ENCODE measurements around the gene RBMS3. TPM values are rescaled to one million over a fixed set of nuclear protein-coding genes. Genes with fewer than 3 reads are reported as not detected.

RBMS3 gene
- total RNA-seq, 2 experiments from 2014 or later = 0.38 to 0.63 TPM

- Mint-ChIP-seq H3K4me1 (no peaks in the 10 kb centered on the region), H3K36me3 (ENCODE audit: low read depth) (no peaks in the 10 kb centered on the region), H3K27me3 (no peaks in the 10 kb centered on the region), H3K9me3 (no peaks in the 10 kb centered on the region), H3K27ac (no peak overlapping the region), H3K4me3 (no peak overlapping the region)
- CTCF ChIA-PET = no interaction called here
- DNase-seq = no peak
- POLR2A ChIA-PET = no interaction called here
Measured at GRCh38 chr3:29610781-29611180, 329.9 kb downstream of the RBMS3 start.

DNA sequence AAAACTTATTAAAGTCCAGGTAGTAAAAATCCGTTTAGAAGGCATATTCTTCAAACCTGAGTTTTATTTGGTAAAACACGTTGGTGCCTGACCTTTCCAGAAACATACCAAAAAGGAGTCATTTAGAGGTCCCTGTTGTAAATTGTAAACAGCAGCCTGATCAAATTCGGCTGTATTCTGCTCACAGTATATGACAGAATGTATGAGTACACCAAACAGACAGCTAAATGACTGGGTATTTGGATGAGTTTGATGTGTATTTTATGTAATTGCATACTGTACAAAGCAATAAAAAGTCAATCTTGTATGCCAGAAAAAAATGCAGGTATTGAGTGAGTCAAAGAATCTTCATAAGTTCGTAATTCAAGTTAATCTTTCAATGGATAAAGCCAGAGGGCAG is 330.4 kb downstream of the RBMS3 start:
- POLR2A ChIA-PET = no interaction called here
- CTCF ChIA-PET = no interaction called here
- H3K36me3 Mint-ChIP-seq (ENCODE audit: low read depth) = no peaks in the 10 kb centered on the region

GRCh38 chr3:29612536-29612935 is 331.7 kb downstream of the RBMS3 start:
- CTCF ChIA-PET = no interaction called here
- H3K36me3 Mint-ChIP-seq (ENCODE audit: low read depth) = no peaks in the 10 kb centered on the region
- POLR2A ChIA-PET = no interaction called here

More for the DNA sequence above, 330.4 kb downstream of the RBMS3 start:
- Mint-ChIP-seq H3K9me3 (no peaks in the 10 kb centered on the region), H3K27me3 (no peaks in the 10 kb centered on the region), H3K27ac (no peak overlapping the region), H3K4me3 (no peak overlapping the region), H3K4me1 (no peaks in the 10 kb centered on the region)
- no peak for DNase-seq

DNA sequence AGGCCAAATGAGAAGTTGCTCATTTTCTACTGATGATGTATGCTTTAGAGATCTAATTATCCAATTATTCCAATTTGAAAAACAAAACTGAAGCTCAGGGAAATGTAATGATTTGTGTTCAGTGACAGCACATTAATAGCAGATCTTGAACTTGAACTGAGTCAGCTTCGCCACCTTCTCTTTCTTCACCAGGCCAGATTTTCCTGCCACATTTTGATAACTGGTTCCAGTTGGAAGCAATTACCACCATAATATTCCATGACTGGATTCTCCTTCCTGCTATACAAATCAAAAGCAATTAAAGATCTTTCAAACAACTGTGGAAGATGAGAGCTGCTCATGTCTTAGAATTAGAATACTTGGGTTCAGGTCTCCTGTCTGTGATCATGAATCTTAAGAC is 334.1 kb downstream of the RBMS3 start:
- H3K4me3 Mint-ChIP-seq = no peak overlapping the region
- no peaks in the 10 kb centered on the region for H3K27me3 Mint-ChIP-seq
- no peak overlapping the region for H3K27ac Mint-ChIP-seq
- H3K4me1 Mint-ChIP-seq = no peaks in the 10 kb centered on the region
- DNase-seq = no peak
- ChIA-PET CTCF (no interaction called here), POLR2A (no interaction called here)
- H3K36me3 Mint-ChIP-seq (ENCODE audit: low read depth) = no peaks in the 10 kb centered on the region
- H3K9me3 Mint-ChIP-seq = no peaks in the 10 kb centered on the region

More at GRCh38 chr3:29612536-29612935, 331.7 kb downstream of the RBMS3 start:
- no peaks in the 10 kb centered on the region for H3K27me3 Mint-ChIP-seq
- DNase-seq = no peak
- no peaks in the 10 kb centered on the region for H3K9me3 Mint-ChIP-seq
- H3K27ac Mint-ChIP-seq = no peak overlapping the region
- no peak overlapping the region for H3K4me3 Mint-ChIP-seq
- H3K4me1 Mint-ChIP-seq = no peaks in the 10 kb centered on the region

GRCh38 chr3:29618395-29619282 is 337.8 kb downstream of the RBMS3 start:
- no peak overlapping the region for H3K27ac Mint-ChIP-seq
- no peak for DNase-seq
- no peaks in the 10 kb centered on the region for H3K27me3 Mint-ChIP-seq
- no peaks in the 10 kb centered on the region for H3K9me3 Mint-ChIP-seq
- no peaks in the 10 kb centered on the region for H3K4me1 Mint-ChIP-seq
- no peaks in the 10 kb centered on the region for H3K36me3 Mint-ChIP-seq (ENCODE audit: low read depth)
- H3K4me3 Mint-ChIP-seq = no peak overlapping the region
- POLR2A ChIA-PET = no interaction called here
- CTCF ChIA-PET = no interaction called here

DNA sequence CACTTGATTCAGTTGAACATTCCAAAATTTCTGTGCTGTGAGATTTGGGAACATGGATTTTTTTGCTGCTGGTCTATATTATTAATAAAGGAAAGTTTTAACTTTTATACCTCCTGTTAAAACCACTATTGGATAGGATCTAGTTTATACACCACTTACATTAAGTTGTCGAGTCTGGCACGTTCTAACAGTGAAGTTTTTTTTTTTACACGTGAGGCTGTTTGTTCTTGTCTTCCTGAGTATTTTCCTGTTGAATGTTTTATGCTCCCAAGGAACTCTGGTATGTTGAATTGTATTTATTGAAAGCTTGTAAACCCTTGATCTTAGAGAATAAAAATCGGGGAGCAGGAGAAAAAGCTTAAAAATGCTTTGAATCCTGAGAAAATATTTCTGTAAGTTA is 338.8 kb downstream of the RBMS3 start:
- Mint-ChIP-seq H3K4me3 (no peak overlapping the region), H3K9me3 (no peaks in the 10 kb centered on the region), H3K4me1 (no peaks in the 10 kb centered on the region), H3K36me3 (ENCODE audit: low read depth) (no peaks in the 10 kb centered on the region), H3K27ac (no peak overlapping the region), H3K27me3 (no peaks in the 10 kb centered on the region)
- no peak for DNase-seq
- POLR2A ChIA-PET = no interaction called here
- CTCF ChIA-PET = no interaction called here

GRCh38 chr3:29627136-29628117 is 346.6 kb downstream of the RBMS3 start:
- DNase-seq = no peak
- H3K9me3 Mint-ChIP-seq = no peaks in the 10 kb centered on the region

GRCh38 chr3:29628795-29629194 is 347.9 kb downstream of the RBMS3 start:
- no peak for DNase-seq
- H3K4me1 Mint-ChIP-seq = no peaks in the 10 kb centered on the region
- no peaks in the 10 kb centered on the region for H3K9me3 Mint-ChIP-seq
- H3K36me3 Mint-ChIP-seq (ENCODE audit: low read depth) = no peaks in the 10 kb centered on the region
- H3K4me3 Mint-ChIP-seq = no peak overlapping the region
- ChIA-PET CTCF (no interaction called here), POLR2A (no interaction called here)
- no peak overlapping the region for H3K27ac Mint-ChIP-seq
- no peaks in the 10 kb centered on the region for H3K27me3 Mint-ChIP-seq

More at GRCh38 chr3:29627136-29628117, 346.6 kb downstream of the RBMS3 start:
- Mint-ChIP-seq H3K27ac (no peak overlapping the region), H3K27me3 (no peaks in the 10 kb centered on the region), H3K4me3 (no peak overlapping the region), H3K4me1 (no peaks in the 10 kb centered on the region), H3K36me3 (ENCODE audit: low read depth) (no peaks in the 10 kb centered on the region)
- POLR2A ChIA-PET = no interaction called here
- CTCF ChIA-PET = no interaction called here

- ChIA-PET CTCF (no interaction called here), POLR2A (no interaction called here)
- no peaks in the 10 kb centered on the region for H3K9me3 Mint-ChIP-seq
- H3K27ac Mint-ChIP-seq = no peak overlapping the region
- H3K4me3 Mint-ChIP-seq = no peak overlapping the region
- no peak for DNase-seq
- no peaks in the 10 kb centered on the region for H3K36me3 Mint-ChIP-seq (ENCODE audit: low read depth)
- H3K4me1 Mint-ChIP-seq = no peaks in the 10 kb centered on the region
- H3K27me3 Mint-ChIP-seq = no peaks in the 10 kb centered on the region
Measured at GRCh38 chr3:29635888-29636287, 355.0 kb downstream of the RBMS3 start.

GRCh38 chr3:29637068-29637467 is 356.2 kb downstream of the RBMS3 start:
- no peaks in the 10 kb centered on the region for H3K9me3 Mint-ChIP-seq
- ChIA-PET CTCF (no interaction called here), POLR2A (no interaction called here)
- no peaks in the 10 kb centered on the region for H3K4me1 Mint-ChIP-seq
- no peaks in the 10 kb centered on the region for H3K36me3 Mint-ChIP-seq (ENCODE audit: low read depth)
- no peak overlapping the region for H3K27ac Mint-ChIP-seq
- no peak overlapping the region for H3K4me3 Mint-ChIP-seq
- no peaks in the 10 kb centered on the region for H3K27me3 Mint-ChIP-seq
- no peak for DNase-seq

DNA sequence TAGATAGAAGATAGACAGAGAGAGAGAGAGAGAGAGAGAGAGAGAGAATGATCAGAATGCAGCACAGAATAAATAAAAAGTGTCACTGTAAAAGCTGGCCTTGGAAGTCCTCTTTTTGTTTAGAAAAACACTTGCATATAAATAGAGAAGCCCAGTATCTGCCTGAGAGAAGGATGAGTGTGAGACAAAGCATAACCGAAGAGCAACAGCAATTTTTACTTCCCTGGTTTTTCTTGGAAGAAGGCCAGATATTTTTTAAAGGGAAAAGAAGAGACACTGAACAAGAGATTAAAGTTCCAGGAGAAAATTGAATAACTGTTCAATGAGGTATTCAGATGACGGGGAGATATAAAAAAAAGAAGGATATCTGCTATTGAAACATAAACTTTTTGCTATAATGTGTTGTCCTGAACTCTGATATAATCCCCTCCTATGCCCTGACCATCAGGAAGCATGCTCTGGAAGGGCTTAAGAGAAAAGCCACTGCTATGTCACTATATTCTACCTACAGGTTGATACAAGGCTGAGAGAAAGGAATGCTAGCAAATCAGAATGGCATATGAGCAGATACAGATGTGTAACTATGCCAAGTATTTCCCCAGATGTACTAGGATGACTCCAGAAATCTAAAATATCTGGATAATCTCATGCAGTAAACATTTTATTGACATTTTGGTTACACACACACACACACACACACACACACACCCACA is 358.9 kb downstream of the RBMS3 start:
- POLR2A ChIA-PET = no interaction called here

GRCh38 chr3:29642393-29643033 is 361.6 kb downstream of the RBMS3 start:
- no peak for DNase-seq
- Mint-ChIP-seq H3K4me3 (no peak overlapping the region), H3K27ac (no peak overlapping the region), H3K4me1 (no peaks in the 10 kb centered on the region), H3K27me3 (no peaks in the 10 kb centered on the region), H3K9me3 (peaks cover 3% of the 10 kb centered on the region), H3K36me3 (ENCODE audit: low read depth) (no peaks in the 10 kb centered on the region)
- ChIA-PET POLR2A (no interaction called here), CTCF (no interaction called here)

More for the DNA sequence above, 358.9 kb downstream of the RBMS3 start:
- no peak overlapping the region for H3K4me3 Mint-ChIP-seq
- H3K27ac Mint-ChIP-seq = no peak overlapping the region
- H3K4me1 Mint-ChIP-seq = no peaks in the 10 kb centered on the region
- CTCF ChIA-PET = no interaction called here
- peaks cover 3% of the 10 kb centered on the region for H3K9me3 Mint-ChIP-seq
- H3K27me3 Mint-ChIP-seq = no peaks in the 10 kb centered on the region
- DNase-seq = no peak
- no peaks in the 10 kb centered on the region for H3K36me3 Mint-ChIP-seq (ENCODE audit: low read depth)

GRCh38 chr3:29643034-29643425 is 362.2 kb downstream of the RBMS3 start:
- ChIA-PET POLR2A (no interaction called here), CTCF (no interaction called here)
- no peaks in the 10 kb centered on the region for H3K4me1 Mint-ChIP-seq
- H3K4me3 Mint-ChIP-seq = no peak overlapping the region
- H3K9me3 Mint-ChIP-seq = peaks cover 3% of the 10 kb centered on the region
- no peak for DNase-seq
- H3K27me3 Mint-ChIP-seq = no peaks in the 10 kb centered on the region
- no peak overlapping the region for H3K27ac Mint-ChIP-seq
- H3K36me3 Mint-ChIP-seq (ENCODE audit: low read depth) = no peaks in the 10 kb centered on the region
